Memory B cell (primary cell): ENCODE results near the gene NAA16.

Experiments used
- ATAC-seq: fragments of 150-1000 bp; cut with Tn5 transposase; 2 replicates; pipeline ENCODE4 v1.10.0; 2021; ENCODE audit warnings: low read depth, mild to moderate bottlenecking, moderate library complexity
- DNase-seq, 2 donors: peaks; one replicate each; pipeline ENCODE4 v3.0.0; 2022; ENCODE audit warnings: low spot score in 2 of 2
- H3K27ac Mint-ChIP-seq: one replicate; pipeline ENCODE4 v1.8.0; 2022; ENCODE audit warnings: mild to moderate bottlenecking, moderate library complexity, mixed read lengths
- H3K27me3 Mint-ChIP-seq: one replicate; pipeline ENCODE4 v1.8.0; 2022; ENCODE audit warnings: mixed read lengths
- H3K36me3 Mint-ChIP-seq: one replicate; pipeline ENCODE4 v1.8.0; 2022; ENCODE audit warnings: mild to moderate bottlenecking, mixed read lengths
- H3K4me1 Mint-ChIP-seq: one replicate; pipeline ENCODE4 v1.8.0; 2022; ENCODE audit warnings: mixed read lengths
- H3K4me3 Mint-ChIP-seq: one replicate; pipeline ENCODE4 v1.8.0; 2022; ENCODE audit warnings: mild to moderate bottlenecking, moderate library complexity, mixed read lengths
- H3K9me3 Mint-ChIP-seq: one replicate; pipeline ENCODE4 v1.8.0; 2022; ENCODE audit warnings: mixed read lengths

NAA16 gene

DNA sequence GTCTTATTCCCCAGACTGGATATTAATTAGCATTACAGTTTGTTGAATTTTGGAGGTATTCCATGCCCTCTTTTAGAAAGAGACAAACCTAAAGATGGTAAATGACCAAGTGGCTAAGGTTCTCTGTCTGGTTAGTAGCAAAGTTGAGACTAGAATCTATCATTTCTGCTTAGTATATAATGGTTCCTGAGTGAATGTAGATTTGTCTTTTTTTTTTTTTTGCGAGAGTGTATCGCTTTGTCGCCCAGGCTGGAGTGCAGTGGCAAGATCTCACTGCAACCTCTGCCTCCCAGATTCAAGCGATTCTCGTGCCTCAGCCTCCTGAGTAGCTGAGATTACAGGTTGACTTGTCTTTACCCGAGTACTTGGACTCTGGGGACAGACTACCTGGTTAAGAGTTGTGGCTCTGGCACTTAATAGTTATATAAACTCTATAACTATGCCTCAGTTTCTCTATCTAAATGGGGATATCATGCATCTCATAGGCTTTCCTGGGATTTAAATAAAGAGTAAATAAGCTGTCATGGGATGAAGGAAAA is 2.7 kb downstream of the NAA16 start:
- no peak for DNase-seq
- no peaks in the 10 kb centered on the region for H3K9me3 Mint-ChIP-seq
- H3K27ac Mint-ChIP-seq = no peak overlapping the region
- no peak for ATAC-seq
- no peaks in the 10 kb centered on the region for H3K36me3 Mint-ChIP-seq
- no peaks in the 10 kb centered on the region for H3K27me3 Mint-ChIP-seq
- H3K4me1 Mint-ChIP-seq = peaks cover 9% of the 10 kb centered on the region
- no peak overlapping the region for H3K4me3 Mint-ChIP-seq

DNA sequence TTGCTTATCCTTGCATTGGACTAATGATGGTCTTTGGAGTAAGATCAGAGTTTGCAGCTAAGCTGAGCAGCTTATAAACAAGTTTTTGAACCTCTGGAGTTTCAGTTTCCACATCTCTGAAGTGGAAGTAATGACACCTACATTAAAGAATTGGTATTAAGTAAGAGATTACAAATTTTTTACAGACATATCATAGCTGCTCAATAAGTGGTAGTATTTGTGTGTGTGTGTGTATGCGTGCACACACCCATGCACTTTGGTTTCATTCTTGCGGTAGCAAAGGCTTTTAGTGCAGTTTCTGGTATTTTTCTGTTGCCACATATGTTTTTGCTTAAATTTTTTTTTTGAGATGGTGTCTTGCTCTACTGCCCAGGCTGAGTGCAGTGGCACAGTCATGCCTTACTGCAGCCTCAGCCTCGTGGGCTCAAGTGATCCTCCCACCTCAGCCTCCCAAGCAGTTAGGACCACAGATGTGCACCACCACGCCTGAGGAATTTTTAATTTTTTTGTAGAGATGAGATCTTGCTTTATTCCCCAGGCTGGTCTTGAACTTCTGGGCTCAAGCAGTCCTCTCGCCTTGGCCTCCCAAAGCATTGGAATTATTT is 4.5 kb downstream of the NAA16 start:
- ATAC-seq = no peak
- Mint-ChIP-seq H3K4me1 (peaks cover 9% of the 10 kb centered on the region), H3K27ac (peak overlapping the region; percentile 5), H3K9me3 (no peaks in the 10 kb centered on the region), H3K4me3 (no peak overlapping the region), H3K36me3 (peaks cover 1% of the 10 kb centered on the region), H3K27me3 (no peaks in the 10 kb centered on the region)
- DNase-seq = no peak

- Mint-ChIP-seq H3K27me3 (no peaks in the 10 kb centered on the region), H3K36me3 (peaks cover 10% of the 10 kb centered on the region), H3K27ac (no peak overlapping the region), H3K9me3 (no peaks in the 10 kb centered on the region), H3K4me3 (no peak overlapping the region), H3K4me1 (peaks cover 12% of the 10 kb centered on the region)
- no peak for DNase-seq
- ATAC-seq = no peak
These were observed 6.2 kb downstream of the NAA16 start for GRCh38 chr13:41317243-41317642.

DNA sequence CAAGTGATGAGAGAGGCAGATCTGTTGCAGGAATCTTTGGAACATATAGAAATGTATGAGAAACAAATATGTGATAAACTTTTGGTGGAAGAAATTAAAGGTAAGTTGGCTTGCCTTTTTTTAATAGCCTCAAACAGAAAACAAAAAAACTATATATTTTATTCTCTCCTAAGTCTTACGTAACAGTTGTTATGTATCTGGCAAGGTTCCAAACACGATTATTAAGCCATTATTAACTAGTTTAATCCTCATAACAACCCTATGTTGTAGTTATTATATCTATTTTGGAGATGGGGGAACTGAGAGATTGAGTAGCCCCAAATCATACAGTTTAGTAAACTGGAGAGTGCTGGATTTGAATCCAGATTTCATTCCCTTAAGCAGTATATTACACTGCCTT is 14.7 kb downstream of the NAA16 start:
- no peak for ATAC-seq
- DNase-seq = no peak
- H3K4me1 Mint-ChIP-seq = peaks cover 3% of the 10 kb centered on the region
- no peaks in the 10 kb centered on the region for H3K27me3 Mint-ChIP-seq
- peaks cover 19% of the 10 kb centered on the region for H3K36me3 Mint-ChIP-seq
- no peak overlapping the region for H3K27ac Mint-ChIP-seq
- H3K4me3 Mint-ChIP-seq = no peak overlapping the region
- no peaks in the 10 kb centered on the region for H3K9me3 Mint-ChIP-seq

- DNase-seq (no peak), ATAC-seq (no peak)
- Mint-ChIP-seq H3K27ac (no peak overlapping the region), H3K4me3 (no peak overlapping the region), H3K36me3 (peaks cover 19% of the 10 kb centered on the region), H3K27me3 (no peaks in the 10 kb centered on the region), H3K9me3 (no peaks in the 10 kb centered on the region), H3K4me1 (peaks cover 3% of the 10 kb centered on the region)
These were observed 15.6 kb downstream of the NAA16 start for GRCh38 chr13:41326661-41327060.

DNA sequence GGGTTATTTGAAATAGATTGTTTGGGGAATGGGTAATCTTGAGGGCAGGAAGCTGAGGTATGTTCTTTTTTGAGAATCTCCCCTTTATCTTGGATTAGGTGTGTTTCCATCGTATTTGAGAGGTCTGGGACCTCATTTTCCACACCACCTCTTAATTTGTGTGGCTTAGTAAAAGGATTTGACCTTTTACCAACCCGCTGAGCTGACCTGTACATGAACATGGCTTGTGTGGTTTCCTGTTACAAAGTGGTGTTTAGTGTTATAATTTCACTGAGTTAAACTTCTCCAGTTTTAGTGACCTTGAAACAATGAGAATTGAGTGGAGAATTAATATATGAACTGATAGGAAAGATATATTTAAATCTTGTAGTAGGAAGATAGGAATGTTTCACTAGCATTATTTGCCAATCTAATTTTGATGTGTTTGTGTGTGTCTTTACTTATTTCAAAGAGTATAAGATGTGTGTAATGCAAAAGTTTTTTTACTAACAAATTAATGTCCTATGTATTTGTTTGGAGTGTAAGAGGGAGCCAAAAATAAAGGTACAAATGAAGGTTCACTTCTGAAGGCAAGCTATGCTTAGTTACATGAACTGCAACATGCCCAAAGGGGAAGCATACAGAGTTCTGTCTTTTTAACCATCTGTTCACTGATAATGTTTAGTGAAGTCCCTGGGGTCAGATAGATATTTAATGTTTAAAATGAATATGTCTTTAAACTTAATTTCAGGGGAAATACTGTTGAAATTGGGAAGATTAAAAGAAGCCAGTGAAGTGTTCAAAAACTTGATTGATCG is 17.1 kb downstream of the NAA16 start:
- no peak for DNase-seq
- H3K27me3 Mint-ChIP-seq = no peaks in the 10 kb centered on the region
- H3K27ac Mint-ChIP-seq = peak overlapping the region; percentile 9
- H3K9me3 Mint-ChIP-seq = no peaks in the 10 kb centered on the region
- H3K4me1 Mint-ChIP-seq = no peaks in the 10 kb centered on the region
- H3K36me3 Mint-ChIP-seq = peaks cover 15% of the 10 kb centered on the region
- no peak overlapping the region for H3K4me3 Mint-ChIP-seq
- ATAC-seq = no peak

GRCh38 chr13:41332829-41333228 is 21.8 kb downstream of the NAA16 start:
- no peak overlapping the region for H3K27ac Mint-ChIP-seq
- ATAC-seq (no peak), DNase-seq (no peak)
- no peaks in the 10 kb centered on the region for H3K4me1 Mint-ChIP-seq
- H3K4me3 Mint-ChIP-seq = no peak overlapping the region
- no peaks in the 10 kb centered on the region for H3K27me3 Mint-ChIP-seq
- H3K36me3 Mint-ChIP-seq = peaks cover 19% of the 10 kb centered on the region
- no peaks in the 10 kb centered on the region for H3K9me3 Mint-ChIP-seq

GRCh38 chr13:41334810-41335209 is 23.7 kb downstream of the NAA16 start:
- no peak for DNase-seq
- Mint-ChIP-seq H3K27me3 (no peaks in the 10 kb centered on the region), H3K4me3 (no peak overlapping the region), H3K9me3 (no peaks in the 10 kb centered on the region), H3K27ac (no peak overlapping the region), H3K36me3 (peaks cover 17% of the 10 kb centered on the region), H3K4me1 (no peaks in the 10 kb centered on the region)
- no peak for ATAC-seq

- H3K4me1 Mint-ChIP-seq = peaks cover 4% of the 10 kb centered on the region
- peaks cover 34% of the 10 kb centered on the region for H3K36me3 Mint-ChIP-seq
- H3K27me3 Mint-ChIP-seq = no peaks in the 10 kb centered on the region
- H3K4me3 Mint-ChIP-seq = no peak overlapping the region
- ATAC-seq (no peak), DNase-seq (no peak)
- H3K27ac Mint-ChIP-seq = no peak overlapping the region
- no peaks in the 10 kb centered on the region for H3K9me3 Mint-ChIP-seq
These were observed 33.3 kb downstream of the NAA16 start for GRCh38 chr13:41344358-41344757.

DNA sequence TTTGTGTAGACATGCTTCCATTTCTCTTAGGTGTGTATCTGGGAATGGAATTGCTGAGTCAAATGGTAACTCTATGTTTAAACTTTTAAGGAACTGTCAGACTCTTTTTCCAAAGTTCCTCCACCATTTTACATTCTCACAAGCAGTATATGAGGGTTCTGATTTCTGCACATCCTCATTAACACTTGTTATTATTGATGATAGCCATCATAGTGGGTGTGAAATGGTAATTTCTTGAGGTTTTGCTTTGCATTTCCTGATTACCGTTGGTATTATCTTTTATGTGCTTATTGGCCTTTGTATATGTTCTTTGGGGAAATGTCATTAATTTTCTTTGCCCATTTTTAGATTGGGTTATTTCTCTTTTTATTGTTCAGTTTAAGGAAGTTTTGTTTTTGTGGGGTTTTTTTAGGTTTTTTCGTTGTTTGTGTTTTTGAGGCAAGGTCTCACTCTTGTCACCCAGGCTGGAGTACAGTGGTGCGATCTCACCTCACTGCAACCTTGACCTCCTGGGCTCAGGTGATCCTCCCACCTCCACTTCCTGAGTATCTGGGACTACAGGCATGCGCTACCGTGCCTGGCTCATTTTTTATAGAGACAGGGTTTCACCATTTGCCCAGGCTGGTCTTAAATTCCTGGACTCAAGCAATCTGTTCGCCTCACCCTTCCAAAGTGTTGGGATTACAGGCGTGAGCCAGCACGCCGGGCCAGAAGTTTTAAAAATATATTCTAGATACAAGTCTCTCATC is 34.3 kb downstream of the NAA16 start:
- DNase-seq (no peak), ATAC-seq (no peak)
- Mint-ChIP-seq H3K36me3 (peaks cover 32% of the 10 kb centered on the region), H3K4me3 (no peak overlapping the region), H3K9me3 (no peaks in the 10 kb centered on the region), H3K27me3 (no peaks in the 10 kb centered on the region), H3K27ac (peak overlapping the region; percentile 58), H3K4me1 (peaks cover 4% of the 10 kb centered on the region)

GRCh38 chr13:41345914-41346589 is 35.0 kb downstream of the NAA16 start:
- Mint-ChIP-seq H3K36me3 (peaks cover 28% of the 10 kb centered on the region), H3K4me3 (no peak overlapping the region), H3K4me1 (peaks cover 4% of the 10 kb centered on the region), H3K27me3 (no peaks in the 10 kb centered on the region), H3K27ac (no peak overlapping the region), H3K9me3 (no peaks in the 10 kb centered on the region)
- ATAC-seq (no peak), DNase-seq (no peak)

- no peak overlapping the region for H3K27ac Mint-ChIP-seq
- DNase-seq (peak; percentile 53 to 54), ATAC-seq (peak; percentile 95)
- no peak overlapping the region for H3K4me3 Mint-ChIP-seq
- peaks cover 18% of the 10 kb centered on the region for H3K36me3 Mint-ChIP-seq
- no peaks in the 10 kb centered on the region for H3K27me3 Mint-ChIP-seq
- peaks cover 2% of the 10 kb centered on the region for H3K4me1 Mint-ChIP-seq
- no peaks in the 10 kb centered on the region for H3K9me3 Mint-ChIP-seq
These were observed 42.1 kb downstream of the NAA16 start for GRCh38 chr13:41352935-41353840.

DNA sequence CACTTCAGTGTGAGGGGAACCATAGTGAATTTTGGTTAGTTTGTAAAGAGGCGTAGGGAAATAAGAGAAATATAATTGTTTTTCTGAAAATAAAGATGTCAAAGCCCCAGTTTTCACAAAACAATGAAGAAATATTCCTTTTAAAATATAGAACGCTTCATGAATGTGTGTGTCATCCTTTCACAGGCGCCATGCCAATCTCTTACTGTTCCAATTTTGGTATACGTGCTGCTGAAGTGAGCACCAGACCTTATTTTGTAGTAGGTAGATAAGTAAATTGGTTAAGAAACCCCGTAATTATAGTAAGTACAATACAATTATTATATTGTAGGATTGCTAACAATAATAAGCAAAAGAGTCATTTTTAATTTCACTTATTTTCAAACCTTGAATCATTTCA is 43.3 kb downstream of the NAA16 start:
- DNase-seq = no peak
- no peaks in the 10 kb centered on the region for H3K9me3 Mint-ChIP-seq
- no peaks in the 10 kb centered on the region for H3K27me3 Mint-ChIP-seq
- H3K36me3 Mint-ChIP-seq = peaks cover 17% of the 10 kb centered on the region
- no peaks in the 10 kb centered on the region for H3K4me1 Mint-ChIP-seq
- no peak for ATAC-seq
- H3K27ac Mint-ChIP-seq = no peak overlapping the region
- H3K4me3 Mint-ChIP-seq = no peak overlapping the region
